HG03196 (cell line): ENCODE data around the gene SEC61G.

Source experiments
- ATAC-seq: cut with Tn5 transposase; IDR thresholded peaks from one replicate; pipeline ENCODE4 v1.9.1; 2021; ENCODE audit not compliant: unreplicated experiment

The SEC61G gene

GRCh38 chr7:54769203-54769602 lies 10.2 kb upstream of the SEC61G start:
- no peak for ATAC-seq

GRCh38 chr7:54764861-54765260 lies 5.8 kb upstream of the SEC61G start:
- ATAC-seq, result no peak

GRCh38 chr7:54757711-54758110 lies 1.3 kb downstream of the SEC61G start:
- no peak for ATAC-seq

- no peak for ATAC-seq
Observed at GRCh38 chr7:54749200-54749599, 9.8 kb downstream of the SEC61G start.

- no peak for ATAC-seq
Observed at GRCh38 chr7:54747234-54747633, 11.8 kb downstream of the SEC61G start.

- ATAC-seq, result no peak
Observed at GRCh38 chr7:54743580-54743979, 15.4 kb downstream of the SEC61G start.

- ATAC-seq, result no peak
Observed at GRCh38 chr7:54738737-54739136, 20.3 kb downstream of the SEC61G start.

GRCh38 chr7:54729107-54729506 lies 29.9 kb downstream of the SEC61G start:
- no peak for ATAC-seq

- ATAC-seq, result no peak
Observed at GRCh38 chr7:54728411-54728810, 30.6 kb downstream of the SEC61G start.

- no peak for ATAC-seq
Observed at GRCh38 chr7:54725255-54725654, 33.8 kb downstream of the SEC61G start.

GRCh38 chr7:54722502-54722901 lies 36.5 kb downstream of the SEC61G start:
- ATAC-seq, result no peak

- no peak for ATAC-seq
Observed at GRCh38 chr7:54722026-54722425, 37.0 kb downstream of the SEC61G start.

- ATAC-seq, result no peak
Observed at GRCh38 chr7:54719974-54720373, 39.0 kb downstream of the SEC61G start.

GRCh38 chr7:54719425-54719824 lies 39.6 kb downstream of the SEC61G start:
- no peak for ATAC-seq

GRCh38 chr7:54712820-54713219 lies 46.2 kb downstream of the SEC61G start:
- ATAC-seq, result no peak

GRCh38 chr7:54711900-54712595 lies 47.0 kb downstream of the SEC61G start:
- no peak for ATAC-seq

- no peak for ATAC-seq
Observed at GRCh38 chr7:54709283-54709682, 49.7 kb downstream of the SEC61G start.

- no peak for ATAC-seq
Observed at GRCh38 chr7:54705436-54705835, 53.6 kb downstream of the SEC61G start.

GRCh38 chr7:54704851-54705250 lies 54.2 kb downstream of the SEC61G start:
- no peak for ATAC-seq
